Caco-2 (cell line): ENCODE results near the gene HSPA1B. TPM values are rescaled to one million over a fixed set of nuclear protein-coding genes. Genes with fewer than 3 reads are reported as not detected.

ENCODE experiments used
- BruUV-seq: library from RNA; stranded (reverse); fragments of 400-500 nt; replicated peaks from 2 replicates; lab custom pipeline; 2021; lab: Mats Ljungman, UMichigan
- CTCF ChIA-PET: fragments of 300-600 bp; sonication (Branson Sonifier 250); formaldehyde crosslinking; loops from one replicate; lab custom pipeline; 2022; ENCODE audit warnings: antibody characterized with exemption; lab: Charles Lee
- POLR2A ChIA-PET: fragments of 300-600 bp; sonication (Branson Sonifier 250); formaldehyde crosslinking; loops from one replicate; lab custom pipeline; 2022; ENCODE audit warnings: antibody characterized with exemption; lab: Charles Lee
- DNase-seq, 2 experiments: peaks; one replicate each; pipeline versions ENCODE4 v3.0.0 to v3.0.0-alpha.2; 2020 to 2022
- H3K27me3 ChIP-seq: replicated peaks from 2 replicates; pipeline ENCODE4 v1.6.0; 2011; ENCODE audit warnings: low read length; ENCODE audit not compliant: control insufficient read depth, insufficient read depth
- H3K36me3 ChIP-seq: 2 replicates; pipeline ENCODE4 v1.5.1; 2011; ENCODE audit warnings: low read length; ENCODE audit not compliant: control insufficient read depth, insufficient read depth
- H3K4me1 ChIP-seq: fragments of 250-450 bp; sonication (Bioruptor Pico); 2 replicates; pipeline ENCODE4 v1.5.1; 2020; ENCODE audit warnings: mild to moderate bottlenecking
- H3K4me3 ChIP-seq: 2 replicates; pipeline ENCODE4 v1.5.1; 2011; ENCODE audit warnings: low read depth, mild to moderate bottlenecking, control low read depth, low read length
- H3K9me3 ChIP-seq: fragments of 250-450 bp; sonication (Bioruptor Pico); 2 replicates; pipeline ENCODE4 v1.5.1; 2020; ENCODE audit warnings: mild to moderate bottlenecking, moderate library complexity
- H3K27ac Mint-ChIP-seq: one replicate; pipeline ENCODE4 v1.8.0; 2022; ENCODE audit warnings: mixed read lengths; ENCODE audit not compliant: unreplicated experiment
- H3K27me3 Mint-ChIP-seq: one replicate; pipeline ENCODE4 v1.8.0; 2022; ENCODE audit warnings: mixed read lengths; ENCODE audit not compliant: insufficient read depth, unreplicated experiment
- H3K36me3 Mint-ChIP-seq: one replicate; pipeline ENCODE4 v1.8.0; 2022; ENCODE audit warnings: mild to moderate bottlenecking, mixed read lengths; ENCODE audit not compliant: insufficient read depth, unreplicated experiment
- H3K4me1 Mint-ChIP-seq: one replicate; pipeline ENCODE4 v1.8.0; 2022; ENCODE audit warnings: low read depth, mixed read lengths; ENCODE audit not compliant: unreplicated experiment
- H3K4me3 Mint-ChIP-seq: one replicate; pipeline ENCODE4 v1.8.0; 2022; ENCODE audit warnings: mild to moderate bottlenecking, moderate library complexity, mixed read lengths; ENCODE audit not compliant: unreplicated experiment
- H3K9me3 Mint-ChIP-seq: one replicate; pipeline ENCODE4 v1.8.0; 2022; ENCODE audit warnings: mixed read lengths; ENCODE audit not compliant: unreplicated experiment
- CTCF ChIP-seq, 2 experiments: fragments of 200-600 bp in 1 of 2; IDR thresholded peaks; 1 replicate in 1 of 2; 2 replicates in 1 of 2; pipeline versions ENCODE4 v1.5.1 to v1.8.0; 2011 to 2022; ENCODE audit warnings: antibody characterized with exemption in 1 of 2, control low read depth in 1 of 2, inconsistent platforms in 1 of 2, low read depth in 1 of 2, low read length in 1 of 2, mild to moderate bottlenecking in 1 of 2, moderate library complexity in 1 of 2; ENCODE audit not compliant: insufficient read depth in 1 of 2, severe bottlenecking in 1 of 2, unreplicated experiment in 1 of 2
- intact Hi-C: fragments of 100-400 bp; cut with micrococcal nuclease; formaldehyde crosslinking; loops from one replicate; pipeline ENCODE4 v1.10.0; 2022; ENCODE audit not compliant: unreplicated experiment
- total RNA-seq: library from RNA; stranded (reverse); gene quantifications from 2 replicates; pipeline ENCODE4 v1.2.3, GENCODE V29; 2022

HSPA1B gene
- total RNA-seq, 1 experiment from 2014 or later = 99.0 TPM

DNA sequence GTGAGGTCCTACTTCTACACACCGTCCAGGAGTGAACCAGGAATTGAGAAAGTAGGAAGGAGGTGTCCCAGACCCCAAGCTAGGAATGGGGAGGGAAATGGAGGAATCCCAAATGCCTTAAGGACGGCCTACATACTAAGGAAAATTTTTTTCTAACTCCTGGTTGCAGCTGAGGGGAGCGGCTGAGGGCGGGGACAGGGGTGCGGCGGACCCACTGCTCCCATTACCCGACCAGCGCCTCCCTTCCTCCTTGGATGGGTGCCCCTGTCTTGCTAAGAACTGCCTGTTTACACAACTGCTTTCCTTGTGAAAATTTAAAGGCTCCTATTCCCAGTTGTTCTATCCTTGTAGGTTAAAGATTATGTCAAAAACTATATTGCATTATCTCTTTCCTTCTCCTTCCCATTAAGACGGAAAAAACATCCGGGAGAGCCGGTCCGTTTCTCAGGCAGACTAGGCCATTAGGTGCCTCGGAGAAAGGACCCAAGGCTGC lies 699 bp upstream of the HSPA1B start:
- Histone ChIP-seq H3K27me3 (no peaks in the 10 kb centered on the region), H3K4me3 (peak overlapping the region; percentile 25), H3K36me3 (no peaks in the 10 kb centered on the region), H3K9me3 (no peaks in the 10 kb centered on the region), H3K4me1 (peaks cover 39% of the 10 kb centered on the region)
- H3K27me3 Mint-ChIP-seq = no peaks in the 10 kb centered on the region
- H3K36me3 Mint-ChIP-seq = peaks cover 43% of the 10 kb centered on the region
- intact Hi-C loops = loop anchor here (1.0 to 5.0 kb wide), 4 partner anchors 21 to 160 kb away; partner anchors contain the start of genes CLIC1, CSNK2B, LSM2 and LY6G5B
- H3K27ac Mint-ChIP-seq = peak overlapping the region; percentile 99
- H3K4me3 Mint-ChIP-seq = peak overlapping the region; percentile 96
- H3K4me1 Mint-ChIP-seq = peaks cover 10% of the 10 kb centered on the region
- POLR2A ChIA-PET = interaction anchor here (0.6 to 3.4 kb wide), 35 partner anchors 9 to 1565 kb away, joined by 3 to 79 read pairs (median 4); partner anchors contain the start of genes ABHD16A, APOM, BAG6 and CFB
- TSS peak; percentile 87 for BruUV-seq
- H3K9me3 Mint-ChIP-seq = no peaks in the 10 kb centered on the region
- CTCF ChIA-PET = interaction anchor here (0.7 to 1.2 kb wide), 6 partner anchors 12 to 146 kb away, joined by 3 to 9 read pairs (median 4); partner anchors contain the start of genes LSM2 and LY6G5C
- DNase-seq = peak in 1 of 2 experiments; percentile 76
- no peak for TF ChIP-seq CTCF (IDR thresholded peaks at IDR 0.05; ENCODE audit: insufficient read depth in 1 of 2, low read depth in 1 of 2, low read length in 1 of 2, severe bottlenecking in 1 of 2, unreplicated experiment in 1 of 2)

- peaks cover 42% of the 10 kb centered on the region for H3K36me3 Mint-ChIP-seq
- H3K4me1 Mint-ChIP-seq = peaks cover 16% of the 10 kb centered on the region
- H3K9me3 Mint-ChIP-seq = no peaks in the 10 kb centered on the region
- BruUV-seq = no TSS peak
- peak overlapping the region; percentile 81 for H3K27ac Mint-ChIP-seq
- peak overlapping the region; percentile 42 for H3K4me3 ChIP-seq
- ChIA-PET POLR2A (interaction anchor here (0.6 to 1.4 kb wide), 4 partner anchors 23 to 1460 kb away, joined by 3 to 5 read pairs (median 4); partner anchors contain the start of genes C6orf47, LSM2, NEU1 and PFDN6), CTCF (interaction anchor here (0.6 to 2.0 kb wide), 9 partner anchors 15 to 111 kb away, joined by 3 to 13 read pairs (median 3); partner anchors contain the start of genes HSPA1A, HSPA1L, LSM2 and NEU1)
- peak overlapping the region; percentile 90 for H3K4me3 Mint-ChIP-seq
- TF ChIP-seq CTCF (IDR thresholded peaks at IDR 0.05; ENCODE audit: insufficient read depth in 1 of 2, low read depth in 1 of 2, low read length in 1 of 2, severe bottlenecking in 1 of 2, unreplicated experiment in 1 of 2) = peak; percentile 21 to 29
- H3K27me3 Mint-ChIP-seq = no peaks in the 10 kb centered on the region
- H3K27me3 ChIP-seq = no peaks in the 10 kb centered on the region
- H3K9me3 ChIP-seq = no peaks in the 10 kb centered on the region
- DNase-seq = no peak
- intact Hi-C loops = loop anchor here (1.0 to 5.0 kb wide), 4 partner anchors 57 to 162 kb away; partner anchors contain the start of genes CSNK2B, DDAH2 and LY6G5B
- H3K36me3 ChIP-seq = no peaks in the 10 kb centered on the region
- peaks cover 19% of the 10 kb centered on the region for H3K4me1 ChIP-seq
These were observed 2.2 kb downstream of the HSPA1B start for GRCh38 chr6:31829633-31830283.

DNA sequence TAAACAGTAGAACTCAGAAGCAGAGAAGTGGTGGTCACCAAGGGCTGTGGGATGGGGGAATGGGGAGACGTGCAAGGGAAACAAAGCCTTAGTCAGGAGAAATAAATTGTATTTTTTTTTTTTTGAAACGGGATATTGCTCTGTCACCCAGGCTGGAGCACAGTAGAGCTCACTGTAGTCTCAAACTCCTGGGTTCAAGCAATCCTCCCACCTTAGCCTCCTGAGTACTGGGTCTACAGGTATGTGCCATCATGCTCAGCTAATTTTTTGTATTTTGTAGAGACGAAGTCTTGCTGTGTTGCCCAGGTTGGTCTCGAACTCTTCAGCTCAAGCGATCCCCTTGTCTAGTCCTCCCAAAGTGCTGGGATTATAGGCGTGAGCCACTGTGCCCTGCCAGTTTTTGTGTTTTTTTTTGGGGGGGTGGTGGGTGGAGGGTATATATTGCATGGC lies 3.4 kb downstream of the HSPA1B start:
- H3K27ac Mint-ChIP-seq = peak overlapping the region; percentile 81
- H3K9me3 ChIP-seq = no peaks in the 10 kb centered on the region
- H3K4me1 ChIP-seq = peaks cover 7% of the 10 kb centered on the region
- CTCF ChIA-PET = interaction anchor here (0.9 to 2.0 kb wide), 4 partner anchors 16 to 101 kb away, joined by 3 to 9 read pairs (median 6); partner anchors contain the start of genes DDAH2, HSPA1A, HSPA1L and LSM2
- BruUV-seq = no TSS peak
- peaks cover 44% of the 10 kb centered on the region for H3K36me3 Mint-ChIP-seq
- H3K36me3 ChIP-seq = no peaks in the 10 kb centered on the region
- DNase-seq = no peak
- peak overlapping the region; percentile 90 for H3K4me3 Mint-ChIP-seq
- no peak for TF ChIP-seq CTCF (IDR thresholded peaks at IDR 0.05; ENCODE audit: insufficient read depth in 1 of 2, low read depth in 1 of 2, low read length in 1 of 2, severe bottlenecking in 1 of 2, unreplicated experiment in 1 of 2)
- H3K27me3 ChIP-seq = no peaks in the 10 kb centered on the region
- H3K9me3 Mint-ChIP-seq = no peaks in the 10 kb centered on the region
- H3K27me3 Mint-ChIP-seq = no peaks in the 10 kb centered on the region
- H3K4me1 Mint-ChIP-seq = peaks cover 6% of the 10 kb centered on the region
- POLR2A ChIA-PET = interaction anchor here (0.6 kb wide), 2 partner anchors 18 to 93 kb away, joined by 3 to 6 read pairs; no protein-coding TSS in a partner anchor
- H3K4me3 ChIP-seq = peak overlapping the region; percentile 42
- intact Hi-C loops = loop anchor here (1.0 kb wide), 3 partner anchors 59 to 151 kb away; partner anchors contain the start of gene DDAH2
